Thoracic aorta (tissue), 2 donors: ENCODE results near the gene CASP5. TPM values are rescaled to one million over a fixed set of nuclear protein-coding genes. Genes with fewer than 3 reads are reported as not detected.
"Not testable (repeated sequence)": the region's sequence is repeated elsewhere in the genome, so short reads cannot be mapped to it uniquely, and the experiment has no call there.

Experiments
- ATAC-seq: fragments of 150-250 bp; one replicate; pipeline ENCODE4 v1.8.0; 2017; ENCODE audit warnings: low read depth; ENCODE audit not compliant: insufficient number of reproducible peaks, low FRiP score
- DNase-seq: peaks from one replicate; pipeline ENCODE4 v3.0.0-alpha.2; 2020; ENCODE audit warnings: low spot score
- H3K27ac ChIP-seq, 2 donors: fragments of 200-600 bp; sonication (generic); 1 replicate in 1 of 2; 2 replicates in 1 of 2; pipeline ENCODE4 v1.5.1; 2016; ENCODE audit warnings: mild to moderate bottlenecking in 2 of 2, moderate library complexity in 2 of 2
- H3K27me3 ChIP-seq: fragments of 200-600 bp; sonication (generic); replicated peaks from 2 replicates; pipeline ENCODE4 v1.6.0; 2016; ENCODE audit warnings: mild to moderate bottlenecking; ENCODE audit not compliant: insufficient read depth
- H3K36me3 ChIP-seq: fragments of 200-600 bp; sonication (generic); one replicate; pipeline ENCODE4 v1.5.1; 2016
- H3K4me1 ChIP-seq, 2 donors: fragments of 200-600 bp; sonication (generic); 1 replicate in 1 of 2; 2 replicates in 1 of 2; pipeline versions ENCODE4 v1.5.1 to v1.6.0; 2016; ENCODE audit warnings: low read depth in 2 of 2, mild to moderate bottlenecking in 1 of 2; ENCODE audit not compliant: control insufficient read depth in 1 of 2
- H3K4me3 ChIP-seq: fragments of 200-600 bp; sonication (generic); 2 replicates; pipeline ENCODE4 v1.5.1; 2016; ENCODE audit warnings: mild to moderate bottlenecking
- H3K9me3 ChIP-seq: fragments of 200-600 bp; sonication (generic); 2 replicates; pipeline ENCODE4 v1.5.1; 2016
- CTCF ChIP-seq: fragments of 200-600 bp; sonication (generic); IDR thresholded peaks from one replicate; pipeline ENCODE4 v1.5.1; 2019; ENCODE audit warnings: antibody characterized with exemption
- total RNA-seq, 2 donors: library from RNA; depleted of rRNA; stranded (reverse); fragments of >200 nt; gene quantifications; one replicate each; pipeline versions ENCODE4 v1.1.0 to v1.2.3, GENCODE V29; 2016

CASP5 gene
- total RNA-seq = 1 to 10 TPM in 1 of 2 donors, not detected in 1; 4.0 TPM

- no peaks in the 10 kb centered on the region for H3K4me1 ChIP-seq
- TF ChIP-seq CTCF = no peak
- DNase-seq = no peak
- H3K27me3 ChIP-seq = no peaks in the 10 kb centered on the region
- H3K4me3 ChIP-seq = no peak within 1 kb of the TSS
- no peak within 1 kb of the TSS for H3K27ac ChIP-seq
- no peaks in the 10 kb centered on the region for H3K36me3 ChIP-seq
- no peaks in the 10 kb centered on the region for H3K9me3 ChIP-seq
- ATAC-seq = no peak
These were observed at the start of gene CASP5 for GRCh38 chr11:105023003-105023402. Gene CASP5 (minus strand): TSS chr11:105023168. CDS start chr11:105023136, 32 bp downstream.

- not testable (repeated sequence) for H3K9me3 ChIP-seq, H3K4me1 ChIP-seq, H3K27me3 ChIP-seq, H3K4me3 ChIP-seq, DNase-seq, H3K36me3 ChIP-seq, ATAC-seq, H3K27ac ChIP-seq
These were observed 49.1 kb upstream of the CASP5 start for GRCh38 chr11:105072080-105072479.

GRCh38 chr11:105071089-105071732, 48.2 kb upstream of the CASP5 start:
- Histone ChIP-seq H3K9me3 (no peaks in the 10 kb centered on the region), H3K27me3 (no peaks in the 10 kb centered on the region), H3K4me1 (no peaks in the 10 kb centered on the region), H3K36me3 (no peaks in the 10 kb centered on the region), H3K4me3 (no peak overlapping the region), H3K27ac (no peak overlapping the region)
- DNase-seq = no peak
- TF ChIP-seq CTCF = no peak
- no peak for ATAC-seq

- no peak overlapping the region for H3K27ac ChIP-seq
- no peak overlapping the region for H3K4me3 ChIP-seq
- H3K4me1 ChIP-seq = no peaks in the 10 kb centered on the region
- H3K27me3 ChIP-seq = no peaks in the 10 kb centered on the region
- no peaks in the 10 kb centered on the region for H3K36me3 ChIP-seq
- TF ChIP-seq CTCF = no peak
- no peak for ATAC-seq
- DNase-seq = no peak
- no peaks in the 10 kb centered on the region for H3K9me3 ChIP-seq
These were observed 47.3 kb upstream of the CASP5 start for GRCh38 chr11:105070306-105070705.

GRCh38 chr11:105069749-105070148, 46.8 kb upstream of the CASP5 start:
- not testable (repeated sequence) for H3K27ac ChIP-seq, DNase-seq, H3K36me3 ChIP-seq, H3K9me3 ChIP-seq, H3K4me3 ChIP-seq, H3K27me3 ChIP-seq, H3K4me1 ChIP-seq, ATAC-seq

GRCh38 chr11:105063245-105063941, 40.4 kb upstream of the CASP5 start:
- not testable (repeated sequence) for ATAC-seq, H3K27me3 ChIP-seq, H3K9me3 ChIP-seq, H3K36me3 ChIP-seq, H3K4me3 ChIP-seq, H3K27ac ChIP-seq, DNase-seq, H3K4me1 ChIP-seq
